GM12878 (cell line): Measurements from ENCODE around the gene BPIFA1.

ENCODE experiments used
- ATF2 ChIP-seq: IDR thresholded peaks from 2 replicates; pipeline ENCODE4 v1.6.1; 2012; ENCODE audit warnings: low read length, inconsistent platforms
- CREM ChIP-seq: IDR thresholded peaks from 2 replicates; pipeline ENCODE4 v1.6.1; 2014; ENCODE audit warnings: antibody characterized with exemption, low read depth
- CTCF ChIP-seq, 3 experiments: IDR thresholded peaks in 2 of 3; conservative IDR thresholded peaks in 1 of 3; 2 replicates each; pipeline ENCODE4 v1.5.1; 2011; ENCODE audit warnings: low read depth in 3 of 3, low read length in 3 of 3, mild to moderate bottlenecking in 3 of 3, control low read depth in 2 of 3, moderate library complexity in 2 of 3, inconsistent platforms in 1 of 3, mixed read lengths in 1 of 3; ENCODE audit not compliant: control insufficient read depth in 2 of 3, insufficient read depth in 1 of 3; ENCODE audit errors: extremely low read depth in 1 of 3
- E2F4 ChIP-seq: IDR thresholded peaks from 2 replicates; pipeline ENCODE4 v1.6.1; 2012; ENCODE audit warnings: low read depth, low read length, improper control_type of control experiment
- MLLT1 ChIP-seq: fragments of 450-650 bp; IDR thresholded peaks from 2 replicates; pipeline ENCODE4 v1.6.1; 2016; ENCODE audit warnings: mild to moderate bottlenecking
- MXI1 ChIP-seq: fragments of 150-350 bp; IDR thresholded peaks from 2 replicates; pipeline ENCODE4 v1.6.1; 2011; ENCODE audit warnings: low read depth, mild to moderate bottlenecking, inconsistent platforms, low read length, improper control_type of control experiment
- NR2C1 ChIP-seq: fragments of 450-650 bp; IDR thresholded peaks from 2 replicates; pipeline ENCODE4 v1.6.1; 2017; ENCODE audit warnings: antibody characterized with exemption, mild to moderate bottlenecking, moderate library complexity
- POLR2A ChIP-seq: IDR thresholded peaks from 2 replicates; pipeline ENCODE4 v1.6.1; 2011; ENCODE audit warnings: low read depth, mild to moderate bottlenecking, low read length
- SIN3A ChIP-seq: IDR thresholded peaks from 2 replicates; pipeline ENCODE4 v1.6.1; 2012; ENCODE audit warnings: low read depth, low read length, improper control_type of control experiment
- SMC3 ChIP-seq: IDR thresholded peaks from 2 replicates; pipeline ENCODE4 v1.6.1; 2011; ENCODE audit warnings: low read length, improper control_type of control experiment, borderline replicate concordance
- USF2 ChIP-seq: IDR thresholded peaks from 2 replicates; pipeline ENCODE4 v1.6.1; 2011; ENCODE audit warnings: low read depth, low read length, improper control_type of control experiment, borderline replicate concordance
- ZBTB33 ChIP-seq: fragments of 450-650 bp; IDR thresholded peaks from 2 replicates; pipeline ENCODE4 v1.6.1; 2017; ENCODE audit warnings: mild to moderate bottlenecking
- ZNF384 ChIP-seq: IDR thresholded peaks from 2 replicates; pipeline ENCODE4 v1.6.1; 2012; ENCODE audit warnings: low read depth, mild to moderate bottlenecking, low read length, improper control_type of control experiment, borderline replicate concordance
- ZNF622 ChIP-seq: fragments of 450-650 bp; IDR thresholded peaks from 2 replicates; pipeline ENCODE4 v1.6.1; 2017; ENCODE audit warnings: mild to moderate bottlenecking, inconsistent platforms

- no peak for TF ChIP-seq MLLT1
- no peak for TF ChIP-seq ATF2
- TF ChIP-seq NR2C1 = no peak
- no peak for TF ChIP-seq CTCF (IDR thresholded peaks at IDR 0.05 in 2 of 3, conservative IDR thresholded peaks at IDR 0.05 in 1 of 3; ENCODE audit: control insufficient read depth in 2 of 3, extremely low read depth in 1 of 3, insufficient read depth in 1 of 3, low read depth in 3 of 3, low read length in 3 of 3)
- TF ChIP-seq E2F4 = no peak
- TF ChIP-seq ZNF622 = no peak
- no peak for TF ChIP-seq MXI1
- no peak for TF ChIP-seq ZBTB33
- TF ChIP-seq ZNF384 = no peak
- no peak for TF ChIP-seq CREM
- no peak for TF ChIP-seq USF2
- no peak for TF ChIP-seq POLR2A
- no peak for TF ChIP-seq SMC3
- TF ChIP-seq SIN3A = no peak
These were observed 39.4 kb downstream of the BPIFA1 start for GRCh38 chr20:33275215-33275614.
